Measurements from ENCODE around the gene PLPP4.

GRCh38 chr10:120490288-120490687 lies 33.3 kb downstream of the PLPP4 start:
- TF ChIP-seq ZFX (IDR thresholded peaks at IDR 0.05; ENCODE audit: borderline replicate concordance) = no peak
- TF ChIP-seq CTCF (IDR thresholded peaks at IDR 0.05) = no peak
